Measurements from ENCODE around the gene MYMX. TPM values are rescaled to one million over a fixed set of nuclear protein-coding genes. Genes with fewer than 3 reads are reported as not detected.

The MYMX gene
- total and polyA plus RNA-seq, 12 donors, result 0.41 to 2.3 (median 0.88) TPM; not detected in 6

DNA sequence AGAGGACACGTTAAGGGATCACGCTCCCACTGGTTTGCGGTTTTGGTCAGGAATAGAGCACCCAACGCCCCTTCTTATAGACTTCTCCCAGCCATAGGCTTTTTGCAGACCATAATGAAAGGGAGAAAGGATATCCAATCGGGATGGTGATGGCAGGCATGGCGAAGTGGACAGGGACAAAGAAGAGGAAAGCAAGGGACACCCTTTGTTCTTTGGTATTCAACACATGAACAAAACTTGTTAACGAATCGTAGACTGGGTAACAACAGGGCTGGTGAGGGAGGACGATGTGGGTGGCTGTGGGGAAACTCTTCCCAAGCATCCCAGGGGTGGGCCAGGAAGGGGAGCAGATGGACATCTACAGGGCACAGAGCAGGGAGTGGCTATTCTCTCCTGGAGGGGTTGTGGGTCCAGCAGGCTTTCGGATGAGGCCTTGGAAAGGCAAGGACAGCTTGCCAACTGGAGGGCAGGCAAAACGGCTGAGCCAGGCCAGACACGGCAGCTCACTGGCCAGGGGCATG lies 28.7 kb downstream of the MYMX start:
- Histone ChIP-seq H3K4me3 (peak overlapping the region in 9 of 10 donors; percentile 68 to 98 (median 85)), H3K4me1 (peaks cover 9 to 39% (median 32%) of the 10 kb centered on the region in 9 donors), H3K27ac (peak overlapping the region; percentile 93 to 100 (median 98)), H3K9me3 (no peaks in the 10 kb centered on the region), H3K27me3 (no peaks in the 10 kb centered on the region), H3K36me3 (peaks cover 0 to 27% (median 19%) of the 10 kb centered on the region in 9 donors)
- TF ChIP-seq, protein P1, sequence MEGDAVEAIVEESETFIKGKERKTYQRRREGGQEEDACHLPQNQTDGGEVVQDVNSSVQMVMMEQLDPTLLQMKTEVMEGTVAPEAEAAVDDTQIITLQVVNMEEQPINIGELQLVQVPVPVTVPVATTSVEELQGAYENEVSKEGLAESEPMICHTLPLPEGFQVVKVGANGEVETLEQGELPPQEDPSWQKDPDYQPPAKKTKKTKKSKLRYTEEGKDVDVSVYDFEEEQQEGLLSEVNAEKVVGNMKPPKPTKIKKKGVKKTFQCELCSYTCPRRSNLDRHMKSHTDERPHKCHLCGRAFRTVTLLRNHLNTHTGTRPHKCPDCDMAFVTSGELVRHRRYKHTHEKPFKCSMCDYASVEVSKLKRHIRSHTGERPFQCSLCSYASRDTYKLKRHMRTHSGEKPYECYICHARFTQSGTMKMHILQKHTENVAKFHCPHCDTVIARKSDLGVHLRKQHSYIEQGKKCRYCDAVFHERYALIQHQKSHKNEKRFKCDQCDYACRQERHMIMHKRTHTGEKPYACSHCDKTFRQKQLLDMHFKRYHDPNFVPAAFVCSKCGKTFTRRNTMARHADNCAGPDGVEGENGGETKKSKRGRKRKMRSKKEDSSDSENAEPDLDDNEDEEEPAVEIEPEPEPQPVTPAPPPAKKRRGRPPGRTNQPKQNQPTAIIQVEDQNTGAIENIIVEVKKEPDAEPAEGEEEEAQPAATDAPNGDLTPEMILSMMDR (IDR thresholded peaks at IDR 0.05), result no peak
- intact Hi-C loops (cut with DNase I), result no loop called here
- DNase-seq (no peak), ATAC-seq (no peak)
- WGBS, 2 donors, result 66 to 67% methylated on average over 12 of the region's 12 CpGs

DNA sequence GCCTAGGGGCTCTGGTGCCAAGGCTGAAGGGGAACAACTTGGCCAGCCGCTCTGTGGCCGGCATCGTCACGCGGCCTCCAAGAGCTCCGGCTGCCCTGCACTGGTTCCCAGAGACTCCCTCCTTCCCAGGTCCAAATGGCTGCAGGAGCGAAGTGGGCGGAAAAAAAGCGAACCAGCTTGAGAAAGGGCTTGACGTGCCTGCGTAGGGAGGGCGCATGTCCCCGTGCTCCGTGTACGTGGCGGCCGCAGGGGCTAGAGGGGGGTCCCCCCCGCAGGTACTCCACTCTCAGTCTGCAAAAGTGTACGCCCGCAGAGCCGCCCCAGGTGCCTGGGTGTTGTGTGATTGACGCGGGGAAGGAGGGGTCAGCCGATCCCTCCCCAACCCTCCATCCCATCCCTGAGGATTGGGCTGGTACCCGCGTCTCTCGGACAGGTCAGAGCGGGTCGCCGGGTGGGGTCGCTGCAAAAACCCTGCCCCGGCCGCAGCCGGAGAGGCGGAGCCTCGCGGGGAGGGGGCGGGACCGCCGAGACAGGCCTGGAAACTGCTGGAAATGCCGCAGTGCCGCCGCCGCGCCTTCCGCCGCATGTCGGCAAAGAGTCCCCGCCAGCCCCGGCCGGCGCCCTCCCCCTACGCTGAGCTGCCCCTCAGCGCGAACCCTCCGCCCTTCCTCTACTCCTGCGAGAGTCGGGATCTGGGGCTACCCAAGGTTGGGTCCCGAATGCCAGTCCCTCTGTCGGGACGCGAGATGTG lies 29.4 kb downstream of the MYMX start:
- ATAC-seq (peak; percentile 79 to 90 (median 80)), DNase-seq (peak; percentile 92 to 93)
- Histone ChIP-seq H3K9me3 (no peaks in the 10 kb centered on the region), H3K4me3 (peak overlapping the region; percentile 68 to 98 (median 86)), H3K36me3 (peaks cover 0 to 34% (median 25%) of the 10 kb centered on the region in 9 donors), H3K27ac (peak overlapping the region; percentile 93 to 100 (median 98)), H3K27me3 (no peaks in the 10 kb centered on the region), H3K4me1 (peaks cover 9 to 45% (median 38%) of the 10 kb centered on the region in 9 donors)
- WGBS, 2 donors, result 1% methylated on average over 61 to 62 of the region's 62 CpGs
- TF ChIP-seq, protein P1 (IDR thresholded peaks at IDR 0.05), result peak in 7 of 9 donors; percentile 21 to 66 (median 35)
- intact Hi-C loops (cut with DNase I), result no loop called here

DNA sequence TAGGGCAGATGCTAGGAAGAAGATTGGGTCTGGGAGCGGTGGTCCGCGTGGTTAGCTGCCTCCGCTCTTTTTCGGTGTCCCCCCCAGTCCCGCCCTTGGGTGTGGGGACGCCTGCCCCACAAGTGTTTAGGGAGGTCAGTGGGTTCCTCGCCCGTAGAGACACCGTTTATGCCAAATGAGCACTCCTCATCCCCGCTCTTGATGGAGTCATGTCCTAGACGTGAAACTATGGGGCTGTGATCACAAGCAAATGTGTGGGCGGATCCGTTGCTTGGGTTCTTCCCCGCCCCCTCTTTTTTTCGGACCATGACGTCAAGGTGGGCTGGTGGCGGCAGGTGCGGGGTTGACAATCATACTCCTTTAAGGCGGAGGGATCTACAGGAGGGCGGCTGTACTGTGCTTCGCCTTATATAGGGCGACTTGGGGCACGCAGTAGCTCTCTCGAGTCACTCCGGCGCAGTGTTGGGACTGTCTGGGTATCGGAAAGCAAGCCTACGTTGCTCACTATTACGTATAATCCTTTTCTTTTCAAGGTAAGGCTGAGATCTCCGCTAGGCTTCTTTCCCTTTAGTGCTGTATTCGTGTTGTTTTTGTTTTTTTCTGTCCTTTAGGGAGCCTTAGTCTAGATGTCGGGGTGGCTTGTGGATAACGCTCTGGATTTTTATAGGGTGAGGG lies 30.1 kb downstream of the MYMX start, which contains the start of gene HSP90AB1:
Gene HSP90AB1, plus strand, starts transcription at position 439 of the 675 bp plus-strand sequence. CDS start 1,529 bp downstream, outside the sequence.
- Histone ChIP-seq H3K4me1 (peaks cover 9 to 52% (median 44%) of the 10 kb centered on the region in 9 donors), H3K4me3 (peak within 1 kb of the TSS; percentile 68 to 98 (median 86)), H3K27me3 (no peaks in the 10 kb centered on the region), H3K9me3 (no peaks in the 10 kb centered on the region), H3K36me3 (peaks cover 0 to 41% (median 32%) of the 10 kb centered on the region in 9 donors), H3K27ac (peak within 1 kb of the TSS; percentile 93 to 100 (median 98))
- TF ChIP-seq, protein P1 (IDR thresholded peaks at IDR 0.05), result no peak
- intact Hi-C loops (cut with DNase I), result no loop called here
- DNase-seq (peak; percentile 90 to 95), ATAC-seq (peak; percentile 86 to 93 (median 90))
- WGBS, 2 donors, result 0% methylated on average over 34 of the region's 34 CpGs
